DMS79 (cell line): ENCODE results near the gene ZMIZ1.
A peak's percentile ranks its signal among the peaks of the same experiment; 100 is the strongest.

Experiments
- DNase-seq: peaks from one replicate; lab custom pipeline; 2025; lab: John Stamatoyannopoulos, UW

The ZMIZ1 gene

GRCh38 chr10:79066411-79067240 lies 2.1 kb upstream of the ZMIZ1 start:
- no peak for DNase-seq

- DNase-seq: peak; percentile 67
Measured at GRCh38 chr10:79067241-79068202, 1.2 kb upstream of the ZMIZ1 start.

GRCh38 chr10:79068203-79068561 lies 584 bp upstream of the ZMIZ1 start:
- DNase-seq: no peak

- DNase-seq: no peak
Measured at GRCh38 chr10:79069325-79070080, 737 bp downstream of the ZMIZ1 start.

GRCh38 chr10:79070081-79070605 lies 1.4 kb downstream of the ZMIZ1 start:
- DNase-seq: no peak

GRCh38 chr10:79070606-79071395 lies 2.0 kb downstream of the ZMIZ1 start:
- peak; percentile 34 for DNase-seq

GRCh38 chr10:79071396-79071923 lies 2.7 kb downstream of the ZMIZ1 start:
- DNase-seq: no peak

GRCh38 chr10:79072041-79072441 lies 3.3 kb downstream of the ZMIZ1 start:
- no peak for DNase-seq

GRCh38 chr10:79072994-79073645 lies 4.4 kb downstream of the ZMIZ1 start:
- no peak for DNase-seq

- no peak for DNase-seq
Measured at GRCh38 chr10:79073784-79074432, 5.1 kb downstream of the ZMIZ1 start.

- peak; percentile 6 for DNase-seq
Measured at GRCh38 chr10:79074732-79075131, 6.0 kb downstream of the ZMIZ1 start.

- DNase-seq: no peak
Measured at GRCh38 chr10:79075418-79075817, 6.7 kb downstream of the ZMIZ1 start.

GRCh38 chr10:79077488-79078173 lies 8.9 kb downstream of the ZMIZ1 start:
- DNase-seq: no peak

GRCh38 chr10:79078367-79079053 lies 9.7 kb downstream of the ZMIZ1 start:
- no peak for DNase-seq

- no peak for DNase-seq
Measured at GRCh38 chr10:79079054-79079397, 10.3 kb downstream of the ZMIZ1 start.

- no peak for DNase-seq
Measured at GRCh38 chr10:79079490-79080355, 11.0 kb downstream of the ZMIZ1 start.

GRCh38 chr10:79081353-79082034 lies 12.7 kb downstream of the ZMIZ1 start:
- DNase-seq: no peak
